WI38 (cell line): ENCODE results near the gene MAPK8IP1.

Experiments used
- H3K4me3 ChIP-seq: 2 replicates; pipeline ENCODE4 v1.5.1; 2011; ENCODE audit warnings: low read depth, mild to moderate bottlenecking, control low read depth, low read length
- CTCF ChIP-seq: IDR thresholded peaks from 2 replicates; pipeline ENCODE4 v1.5.1; 2012; ENCODE audit warnings: low read depth, mild to moderate bottlenecking, control low read depth, low read length

The MAPK8IP1 gene

GRCh38 chr11:45847911-45848316 lies 37.5 kb upstream of the MAPK8IP1 start:
- TF ChIP-seq CTCF, result no peak
- peak overlapping the region; percentile 93 for H3K4me3 ChIP-seq

- TF ChIP-seq CTCF, result no peak
- peak overlapping the region; percentile 93 for H3K4me3 ChIP-seq
These were observed 36.8 kb upstream of the MAPK8IP1 start for GRCh38 chr11:45848654-45849081.

- H3K4me3 ChIP-seq, result no peak overlapping the region
- no peak for TF ChIP-seq CTCF
These were observed 35.0 kb upstream of the MAPK8IP1 start for GRCh38 chr11:45850446-45850845.

GRCh38 chr11:45851228-45851627 lies 34.2 kb upstream of the MAPK8IP1 start:
- TF ChIP-seq CTCF, result no peak
- no peak overlapping the region for H3K4me3 ChIP-seq

- TF ChIP-seq CTCF, result no peak
- H3K4me3 ChIP-seq, result no peak overlapping the region
These were observed 33.3 kb upstream of the MAPK8IP1 start for GRCh38 chr11:45852018-45852711.

- no peak overlapping the region for H3K4me3 ChIP-seq
- no peak for TF ChIP-seq CTCF
These were observed 32.7 kb upstream of the MAPK8IP1 start for GRCh38 chr11:45852712-45853101.

GRCh38 chr11:45853332-45854219 lies 31.9 kb upstream of the MAPK8IP1 start:
- H3K4me3 ChIP-seq, result no peak overlapping the region
- TF ChIP-seq CTCF, result no peak
